NCI-H510A treated with DMSO at 0.1 percent for 48 hours (cell line): ENCODE measurements around the gene YIPF5.
A peak's percentile ranks its signal among the peaks of the same experiment; 100 is the strongest.

ENCODE experiments used
- DNase-seq: peaks from one replicate; lab custom pipeline; 2025; lab: John Stamatoyannopoulos, UW

The YIPF5 gene

DNA sequence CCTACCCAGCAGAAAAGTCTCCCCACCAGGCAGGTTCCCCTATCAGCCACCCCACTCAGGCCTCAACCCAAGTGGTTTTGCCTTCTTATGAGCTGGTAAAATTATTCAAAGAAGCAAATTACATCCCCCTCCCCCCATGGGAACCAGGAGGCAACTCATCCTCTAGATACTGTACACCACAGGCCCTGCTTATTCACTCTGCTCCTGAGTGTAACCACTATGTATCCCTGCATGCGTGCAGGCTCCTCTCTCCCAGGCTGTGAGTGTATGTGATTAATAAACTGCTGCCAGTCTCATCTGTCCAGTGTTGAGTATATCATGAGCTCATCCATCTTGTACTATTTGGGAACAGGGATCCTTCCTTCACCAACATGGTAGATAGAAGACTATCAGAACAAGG, 8.8 kb upstream of the YIPF5 start:
- DNase-seq, result no peak

DNA sequence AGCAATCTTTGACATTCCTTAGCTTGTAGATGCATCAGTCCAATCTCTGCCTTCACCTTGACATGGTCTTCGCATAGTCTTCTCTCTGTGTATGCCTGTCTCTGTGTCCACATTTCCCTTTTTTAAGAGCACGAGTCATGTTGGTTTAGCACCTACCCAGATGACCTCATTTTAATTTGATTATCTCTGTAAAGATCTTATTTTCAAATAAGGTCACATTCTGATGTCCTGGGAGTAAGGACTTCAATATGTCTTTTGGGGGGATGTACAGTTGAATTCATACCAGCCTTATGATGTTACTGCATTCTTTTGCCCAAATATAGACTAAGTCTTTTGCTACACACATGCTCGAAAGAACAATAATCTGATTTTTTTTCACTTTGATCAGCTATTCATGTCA, 7.1 kb upstream of the YIPF5 start:
- DNase-seq, result no peak

GRCh38 chr5:144173766-144174165, 3.3 kb upstream of the YIPF5 start:
- no peak for DNase-seq

DNA sequence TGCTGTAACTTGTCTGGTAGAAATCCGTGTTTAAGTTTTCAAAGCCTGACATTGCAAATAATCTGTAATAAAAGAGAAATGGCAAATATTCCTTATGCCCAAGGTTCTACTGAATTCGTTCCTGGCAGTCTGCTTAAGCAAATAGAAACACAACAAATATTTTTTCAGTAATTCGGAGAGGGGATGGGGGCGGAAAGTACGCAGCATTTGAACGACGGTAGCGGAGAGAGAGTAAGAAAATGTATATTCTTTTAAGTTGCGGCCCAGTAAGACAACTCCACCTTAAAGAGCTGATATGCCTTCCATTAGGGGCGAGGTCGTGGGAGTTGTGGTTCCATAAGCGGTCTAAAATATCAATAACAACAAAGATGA, 569 bp downstream of the YIPF5 start:
- DNase-seq, result no peak

DNA sequence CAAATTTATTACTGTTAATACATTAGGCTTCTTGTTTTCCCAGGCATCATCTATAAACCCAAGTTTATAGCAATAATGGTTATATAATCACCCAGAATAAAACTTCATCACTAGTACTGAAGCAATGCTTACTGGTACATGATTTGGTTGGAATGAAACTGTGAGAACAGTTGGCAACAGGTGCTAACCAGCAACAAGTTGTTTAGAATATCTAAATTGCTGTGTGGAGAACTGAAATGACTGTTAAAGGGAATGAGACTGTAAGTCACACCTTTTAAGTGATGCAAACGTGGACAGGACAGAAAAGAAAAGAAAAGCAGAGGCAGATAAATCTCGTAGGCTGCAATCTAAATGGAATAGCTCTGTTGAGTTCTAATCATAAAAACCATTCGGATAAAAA, 2.5 kb downstream of the YIPF5 start:
- DNase-seq, result no peak

DNA sequence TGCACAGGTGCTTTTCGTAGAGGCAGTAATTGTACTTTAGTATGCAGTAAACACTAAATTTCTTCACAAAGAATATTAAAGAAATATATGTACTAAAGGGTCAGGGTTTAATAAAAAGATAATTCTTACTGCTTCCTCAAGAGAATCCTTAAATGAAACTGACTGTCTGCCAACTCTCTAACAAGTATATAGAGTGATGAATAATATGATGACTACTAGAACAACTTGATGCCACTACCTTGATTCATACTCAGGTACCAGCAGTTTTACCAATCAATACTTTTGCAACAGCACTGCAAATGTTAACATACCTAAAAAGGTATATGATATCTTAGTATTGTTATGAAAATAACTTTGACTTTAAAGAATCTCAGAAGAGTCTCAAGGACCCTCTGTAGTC, 3.8 kb downstream of the YIPF5 start:
- DNase-seq, result no peak

DNA sequence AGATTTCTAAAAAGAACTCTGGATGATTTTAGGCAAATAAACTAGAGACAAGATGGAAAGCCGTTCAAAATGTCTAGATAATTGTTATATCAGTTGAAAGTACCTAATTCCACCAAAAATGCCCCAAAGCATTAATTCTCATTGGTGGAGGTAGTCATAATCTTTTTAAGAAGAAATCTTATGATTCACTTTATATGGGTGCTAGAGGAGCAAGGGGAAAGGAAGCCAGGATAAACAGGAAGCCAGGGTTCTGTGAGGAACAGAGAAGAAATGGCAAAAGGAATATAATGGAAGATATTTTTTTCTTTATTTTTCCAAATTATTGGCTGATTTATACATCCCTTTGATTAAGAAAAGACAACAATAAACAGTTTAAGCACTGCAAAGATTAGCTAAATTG, 7.8 kb downstream of the YIPF5 start:
- DNase-seq, result no peak

DNA sequence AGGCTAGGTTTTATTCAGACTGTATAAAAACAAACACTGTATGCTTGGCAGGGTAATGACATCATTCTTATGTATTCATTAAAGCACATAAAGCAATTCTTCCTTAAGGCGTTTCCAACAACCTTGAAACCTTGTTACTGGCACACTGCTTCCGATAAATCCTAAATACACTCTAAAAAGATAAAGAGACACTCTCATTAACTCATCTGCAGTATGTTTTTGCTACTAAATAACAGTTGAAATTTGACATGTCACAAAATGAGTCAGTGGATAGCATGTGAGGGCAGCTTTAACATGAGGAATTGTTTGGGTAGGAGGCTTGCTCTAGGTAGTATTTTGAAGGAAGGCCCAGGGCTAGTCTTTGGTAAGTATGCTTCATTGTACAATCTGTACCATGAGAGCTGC, 13.7 kb downstream of the YIPF5 start:
- no peak for DNase-seq

DNA sequence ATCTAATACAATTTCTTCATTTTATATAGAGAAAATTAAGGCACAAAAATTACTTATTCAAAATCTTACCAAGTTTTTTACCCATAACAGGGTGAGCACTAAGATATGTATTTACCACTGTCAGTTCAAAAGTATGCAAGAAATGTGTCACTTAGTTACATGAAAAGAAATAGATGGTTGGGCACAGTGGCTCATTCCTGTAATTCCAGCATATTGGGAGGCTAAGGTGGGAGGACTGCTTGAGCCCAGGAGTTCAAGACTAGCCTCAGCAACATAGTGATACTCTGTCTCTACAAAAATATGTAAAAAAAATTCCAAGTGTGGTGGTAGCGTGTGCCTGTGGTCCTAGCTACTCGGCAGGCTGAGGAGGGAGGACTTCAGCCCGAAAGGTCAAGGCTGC, 19.4 kb downstream of the YIPF5 start:
- DNase-seq, result no peak

DNA sequence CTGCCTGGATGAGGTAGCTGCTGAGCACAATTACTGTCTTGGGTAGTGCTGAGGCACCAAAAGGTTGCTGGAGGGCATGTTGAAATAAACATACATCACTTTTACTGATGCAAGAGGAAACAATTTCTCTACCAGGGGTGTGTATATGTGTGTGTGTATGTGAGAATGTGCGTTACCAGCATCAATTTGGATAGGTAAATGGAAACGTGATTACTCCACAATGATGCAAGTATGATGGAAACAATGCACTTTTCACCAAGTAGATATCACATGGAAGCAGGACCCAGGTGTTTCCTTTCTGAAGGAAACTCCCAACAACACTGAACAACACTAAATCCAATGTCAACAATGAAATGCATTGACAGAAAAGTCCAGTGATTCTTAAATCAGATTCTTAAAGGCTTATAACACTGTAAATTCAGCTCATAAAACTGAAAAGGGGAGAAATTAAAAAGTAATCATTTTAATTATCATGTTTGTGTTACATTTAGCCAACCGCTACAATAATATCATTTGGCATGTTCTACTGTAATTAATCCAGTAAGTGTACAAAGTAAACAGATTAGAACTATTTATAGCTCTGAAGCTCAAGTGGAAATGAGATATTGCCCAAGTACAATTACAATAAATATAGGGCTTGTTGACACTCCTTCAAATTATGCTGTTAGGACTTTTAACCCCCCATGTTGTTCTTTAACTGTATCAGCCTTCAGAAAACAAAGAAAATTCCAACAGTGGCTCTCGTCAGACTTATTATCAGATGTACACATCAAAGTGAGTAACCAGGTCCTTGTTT, 25.3 kb downstream of the YIPF5 start:
- DNase-seq, result peak; percentile 2

DNA sequence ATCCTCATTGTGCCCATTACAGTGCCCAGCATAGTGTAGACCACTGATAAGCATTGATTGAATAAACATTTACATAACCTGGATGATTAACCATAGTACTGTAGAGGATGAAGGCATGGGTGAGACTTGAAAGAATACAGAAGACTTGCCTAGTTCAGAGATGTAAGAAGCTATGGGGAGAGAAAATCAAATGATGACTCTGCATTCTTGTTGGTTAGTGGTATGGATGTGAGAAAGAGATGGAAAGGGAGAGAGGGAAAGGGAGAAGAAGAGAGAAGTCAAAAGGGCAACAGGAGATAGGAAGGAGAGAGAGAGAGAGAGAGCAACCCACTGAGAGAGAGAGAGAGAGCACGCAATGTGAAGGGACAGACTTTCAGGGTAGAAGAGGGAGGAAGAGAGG, 26.8 kb downstream of the YIPF5 start:
- no peak for DNase-seq

DNA sequence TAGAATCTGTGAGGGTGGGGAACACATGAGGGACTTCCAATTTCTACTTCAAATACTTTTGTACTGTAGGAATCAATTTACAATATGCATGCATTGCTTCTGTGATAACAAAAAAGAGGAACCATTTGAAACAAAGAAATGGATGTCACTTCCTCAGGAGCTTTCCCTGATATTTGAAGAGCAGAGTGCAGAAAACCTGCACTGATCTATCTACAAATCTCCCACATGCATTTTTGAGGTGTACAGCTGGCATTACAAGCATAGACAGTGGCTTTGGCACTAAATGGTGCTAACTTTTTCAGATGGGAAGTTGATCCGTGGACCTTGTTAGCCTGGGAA, 27.7 kb downstream of the YIPF5 start:
- no peak for DNase-seq

DNA sequence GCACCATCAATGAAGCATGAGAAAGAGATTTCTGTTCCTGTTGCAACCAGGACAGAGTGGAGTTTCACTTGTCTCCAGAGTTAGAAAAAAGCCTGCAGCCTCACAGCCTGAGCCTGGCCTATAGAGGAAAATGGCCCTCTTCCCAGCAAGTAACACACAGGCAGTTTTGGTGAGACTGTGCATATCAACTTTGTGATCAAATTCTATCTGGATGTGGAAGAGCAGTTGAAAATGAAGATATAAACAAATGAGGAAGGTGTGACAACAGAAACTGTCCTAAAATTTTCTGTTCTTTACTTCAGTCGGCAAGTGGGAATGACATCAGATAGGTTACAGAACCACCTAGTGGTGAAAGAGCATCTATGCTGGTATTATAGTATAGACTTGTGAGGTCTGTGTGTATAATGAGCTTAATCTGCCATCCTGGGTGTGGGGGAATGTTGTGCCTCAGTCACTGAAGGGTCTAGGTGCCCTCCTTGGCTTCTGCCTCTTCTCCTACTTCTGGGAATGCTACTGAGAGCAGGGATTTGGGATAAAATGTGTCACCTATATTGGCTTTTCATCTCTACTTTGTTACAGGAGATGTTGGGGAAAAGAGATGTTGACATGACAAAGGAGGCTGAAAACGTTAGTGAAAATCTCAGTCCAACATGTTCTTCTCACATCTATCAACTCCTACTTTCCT, 28.2 kb downstream of the YIPF5 start:
- DNase-seq, result peak; percentile 65

- peak; percentile 8 for DNase-seq
Observed at GRCh38 chr5:144141585-144141984, 28.9 kb downstream of the YIPF5 start.

DNA sequence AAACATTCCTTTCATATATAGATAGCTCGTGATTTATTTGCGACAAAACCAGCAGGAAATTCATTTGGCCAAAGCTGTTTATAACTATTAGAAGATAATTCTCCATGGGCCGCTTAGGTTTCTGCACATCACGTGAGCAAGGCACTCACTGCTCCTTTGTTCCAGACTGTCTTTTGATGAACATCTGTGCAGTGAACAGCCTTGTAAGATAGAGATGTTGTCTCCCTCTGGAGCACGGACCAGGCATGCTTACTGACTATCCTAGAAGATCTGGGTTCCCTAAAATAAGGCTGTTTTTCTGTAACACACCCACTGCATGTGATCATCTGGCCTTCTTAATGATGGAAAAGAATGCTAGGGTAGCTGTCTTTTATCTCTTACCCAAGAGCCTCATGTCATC, 30.9 kb downstream of the YIPF5 start:
- DNase-seq, result no peak

DNA sequence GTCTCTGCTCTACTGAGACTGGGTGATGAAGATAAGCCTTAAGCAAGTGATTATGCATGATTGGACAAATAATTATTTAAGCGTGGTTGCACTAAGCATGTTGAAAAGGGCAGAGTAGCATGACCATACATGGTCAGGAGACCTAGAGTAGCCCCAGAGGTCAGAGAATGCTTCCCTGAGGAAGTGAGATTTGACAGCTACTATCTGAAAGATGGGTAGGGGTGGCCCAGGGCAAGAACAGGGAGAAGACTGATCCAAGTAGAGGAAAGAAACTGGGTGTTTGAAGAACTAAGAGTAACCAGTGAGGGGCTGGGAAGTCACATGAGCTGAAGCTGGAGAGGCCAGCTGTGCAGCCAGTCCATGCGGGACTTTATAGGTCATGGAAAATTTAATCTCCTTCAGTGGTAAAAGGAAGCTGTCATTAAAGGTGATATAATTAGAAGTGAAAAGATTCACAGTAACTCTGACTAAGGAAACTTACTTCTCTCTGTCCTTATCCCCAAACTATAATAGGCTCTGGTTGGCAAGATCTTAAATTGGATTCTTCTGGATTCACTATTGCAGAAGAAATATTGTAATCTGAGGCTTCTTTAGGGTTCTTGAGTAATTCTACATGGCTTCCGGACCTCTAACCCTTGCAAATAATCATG, 35.2 kb downstream of the YIPF5 start:
- DNase-seq, result no peak

DNA sequence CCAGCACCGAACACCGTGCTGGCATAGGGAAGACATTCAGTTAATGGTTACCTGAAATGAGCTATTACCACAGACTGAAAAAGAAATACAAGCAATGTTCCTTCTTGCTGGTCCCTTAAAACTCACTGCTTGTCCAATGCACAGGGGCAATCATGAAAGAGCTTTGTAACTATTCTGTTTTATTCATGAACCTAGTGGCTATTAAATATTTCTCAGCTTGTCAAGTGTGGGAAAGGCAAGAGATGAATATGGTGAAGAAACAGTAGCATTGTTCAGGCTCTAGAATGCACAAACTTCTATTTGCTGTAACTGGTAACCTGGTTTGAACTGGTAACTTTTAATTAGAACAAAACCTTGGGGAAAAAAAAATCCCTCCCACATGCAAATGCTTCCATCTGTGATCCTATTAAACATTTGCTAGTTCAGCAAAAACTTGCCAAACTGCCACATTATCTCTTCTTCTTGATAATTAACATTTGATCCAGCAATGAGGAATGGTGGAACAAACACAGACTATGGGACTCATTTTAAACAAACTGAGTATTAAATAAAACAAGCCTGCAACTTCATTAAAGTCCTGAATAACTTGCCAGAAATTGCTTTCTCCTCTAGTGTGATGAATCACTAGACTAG, 36.1 kb downstream of the YIPF5 start:
- DNase-seq, result no peak

DNA sequence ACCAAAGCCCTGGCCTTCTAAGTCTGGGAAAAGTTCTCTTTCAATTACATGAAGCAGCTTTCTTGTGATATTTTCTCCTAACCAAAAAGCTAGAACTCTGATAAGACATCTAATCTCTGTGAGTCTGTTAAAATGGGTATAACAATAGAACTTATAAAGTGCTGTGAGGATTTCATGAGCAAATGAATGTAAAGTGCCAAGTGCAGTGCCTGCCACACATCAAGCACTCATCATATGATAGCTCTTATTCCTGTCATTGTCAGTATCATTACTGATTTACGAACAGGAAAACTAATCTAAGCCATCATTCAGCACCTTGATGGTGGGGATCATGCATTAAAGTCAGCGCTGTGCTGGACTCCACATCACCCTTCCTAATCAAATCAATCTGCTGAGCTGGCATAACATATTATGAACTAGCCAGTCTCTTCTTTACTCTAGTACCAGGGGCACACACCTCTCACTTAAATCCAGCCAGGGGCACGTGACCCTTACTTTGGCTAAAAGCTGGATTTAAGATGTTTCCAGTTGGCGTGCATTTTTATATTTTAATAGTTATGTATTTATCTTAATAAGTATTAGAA, 37.3 kb downstream of the YIPF5 start:
- DNase-seq, result no peak

GRCh38 chr5:144131261-144131660, 39.2 kb downstream of the YIPF5 start:
- DNase-seq, result no peak

GRCh38 chr5:144130306-144130705, 40.2 kb downstream of the YIPF5 start:
- DNase-seq, result no peak

DNA sequence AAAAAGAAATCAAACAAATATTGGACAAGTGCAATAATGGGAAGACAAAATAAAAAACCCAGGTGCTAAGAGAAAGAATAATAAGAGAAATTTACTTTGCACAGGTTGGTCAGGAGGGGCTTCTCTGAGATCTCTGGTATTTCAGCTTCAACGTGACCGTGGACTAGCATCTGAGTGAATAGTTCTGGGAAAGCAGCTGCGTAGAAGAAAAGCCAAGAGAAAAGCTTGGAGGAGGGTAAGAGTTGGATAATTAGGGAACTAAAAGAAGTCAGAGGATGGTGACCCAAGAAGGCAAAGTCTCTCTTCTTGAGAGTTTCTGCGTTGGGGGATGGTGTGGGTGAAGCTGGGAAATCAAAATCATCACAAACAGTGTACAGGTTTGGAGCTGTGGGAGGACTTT, 41.6 kb downstream of the YIPF5 start:
- no peak for DNase-seq

DNA sequence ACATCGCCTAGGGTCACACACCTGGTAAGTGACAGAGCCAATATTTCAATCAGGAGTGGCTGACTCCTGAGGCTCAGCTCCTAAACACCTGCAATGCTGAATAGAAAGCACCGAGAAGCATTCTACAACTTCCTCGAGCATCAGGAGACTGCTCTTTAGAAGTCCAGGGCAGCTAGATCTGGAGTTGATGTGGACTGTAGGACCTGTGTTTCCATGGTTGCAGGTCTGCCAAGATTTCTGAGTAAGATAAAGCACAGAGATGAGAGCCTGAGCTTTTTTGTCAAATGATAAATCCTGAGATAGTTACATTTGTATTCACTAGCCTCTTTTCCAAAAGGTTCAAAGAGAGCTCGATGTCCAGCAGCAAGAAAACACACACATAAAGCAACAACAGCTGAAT, 43.8 kb downstream of the YIPF5 start:
- DNase-seq, result no peak
